HepG2 (cell line): Measurements from ENCODE around the gene RSPRY1. TPM values are rescaled to one million over a fixed set of nuclear protein-coding genes. Genes with fewer than 3 reads are reported as not detected.

Experiments used
- ATRX ChIP-seq: sonication (generic); formaldehyde crosslinking; IDR thresholded peaks from 2 replicates; pipeline ENCODE4 v1.4.0; 2020; ENCODE audit warnings: missing genetic modification reagents, borderline replicate concordance
- ERF ChIP-seq: IDR thresholded peaks from 2 replicates; pipeline ENCODE4 v1.6.1; 2018; ENCODE audit warnings: missing biosample characterization, missing genetic modification reagents
- EZH2 ChIP-seq: conservative IDR thresholded peaks from 2 replicates; pipeline ENCODE4 v1.6.1; 2012; ENCODE audit warnings: mild to moderate bottlenecking, low read depth, low read length, moderate library complexity
- GATAD1 ChIP-seq: IDR thresholded peaks from 2 replicates; pipeline ENCODE4 v1.6.1; 2016; ENCODE audit warnings: missing genetic modification reagents, missing compliant biosample characterization
- NFATC3 ChIP-seq: sonication (generic); formaldehyde crosslinking; IDR thresholded peaks from 2 replicates; pipeline ENCODE4 v1.5.1; 2020; ENCODE audit warnings: mild to moderate bottlenecking, missing genetic modification reagents
- NFE2L2 ChIP-seq: fragments of 150-350 bp; IDR thresholded peaks from 2 replicates; pipeline ENCODE4 v1.6.1; 2014; ENCODE audit warnings: low read length
- PLSCR1 ChIP-seq: sonication (generic); formaldehyde crosslinking; IDR thresholded peaks from 2 replicates; pipeline ENCODE4 v1.5.0; 2020; ENCODE audit warnings: missing genetic modification reagents, mild to moderate bottlenecking, borderline replicate concordance
- POLR2AphosphoS2 ChIP-seq: IDR thresholded peaks from 2 replicates; pipeline ENCODE4 v1.6.1; 2011; ENCODE audit warnings: low read depth, low read length, improper control_type of control experiment
- SIN3B ChIP-seq: fragments of 150-350 bp; IDR thresholded peaks from 2 replicates; pipeline ENCODE4 v1.6.1; 2014; ENCODE audit warnings: low read length
- SMAD9 ChIP-seq: sonication (generic); formaldehyde crosslinking; IDR thresholded peaks from 2 replicates; pipeline ENCODE4 v1.5.1; 2020; ENCODE audit warnings: mild to moderate bottlenecking, missing genetic modification reagents
- SNRNP70 ChIP-seq: fragments of 200-400 bp; formaldehyde crosslinking; IDR thresholded peaks from 2 replicates; pipeline ENCODE4 v1.6.1; 2017; ENCODE audit warnings: mild to moderate bottlenecking, low read depth, low read length, moderate library complexity
- SYNCRIP ChIP-seq: fragments of 200-400 bp; formaldehyde crosslinking; IDR thresholded peaks from 2 replicates; pipeline ENCODE4 v1.6.1; 2018; ENCODE audit warnings: mild to moderate bottlenecking, low read depth, low read length; ENCODE audit not compliant: insufficient read depth
- TAF15 ChIP-seq: fragments of 200-400 bp; formaldehyde crosslinking; IDR thresholded peaks from one replicate; pipeline ENCODE4 v1.6.1; 2018; ENCODE audit warnings: mild to moderate bottlenecking, low read depth, low read length; ENCODE audit not compliant: poor library complexity, severe bottlenecking
- TEAD3 ChIP-seq: optimal IDR thresholded peaks from 2 replicates; pipeline ENCODE3; 2016; ENCODE audit warnings: borderline replicate concordance
- U2AF1 ChIP-seq: fragments of 200-400 bp; formaldehyde crosslinking; optimal IDR thresholded peaks from 2 replicates; pipeline ENCODE3; 2017; ENCODE audit warnings: mild to moderate bottlenecking, low read depth, low read length
- ZNF615 ChIP-seq: sonication (generic); formaldehyde crosslinking; IDR thresholded peaks from 2 replicates; pipeline ENCODE4 v1.5.0; 2020; ENCODE audit warnings: mild to moderate bottlenecking, missing genetic modification reagents, borderline replicate concordance
- ZNF616 ChIP-seq: sonication (generic); formaldehyde crosslinking; IDR thresholded peaks from 2 replicates; pipeline ENCODE4 v1.5.0; 2020; ENCODE audit warnings: low read depth, mild to moderate bottlenecking, missing genetic modification reagents
- ZNF678 ChIP-seq: sonication (generic); formaldehyde crosslinking; IDR thresholded peaks from 2 replicates; pipeline ENCODE4 v1.4.0; 2020; ENCODE audit warnings: mild to moderate bottlenecking, missing genetic modification reagents
- polyA plus RNA-seq, 8 experiments: library from polyadenylated mRNA; depleted of rRNA in 3 of 8; stranded (reverse) in 7 of 8; unstranded in 1 of 8; fragments of >200 nt; fragmentation: Illumina TruSeq in 4 of 8; extraction: Trizol in 4 of 8; gene quantifications; 2 replicates each; pipeline versions ENCODE4 v1.2.1 to v1.2.3, GENCODE V29; 2011 to 2016; ENCODE audit warnings: low read depth in 4 of 8, missing spikeins in 1 of 8, mixed read lengths in 1 of 8; ENCODE audit not compliant: insufficient read depth in 1 of 8
- total RNA-seq, 5 experiments: library from RNA; depleted of rRNA; stranded (reverse); fragments of >200 nt; fragmentation: Illumina TruSeq; extraction: Trizol; gene quantifications; 2 replicates each; pipeline ENCODE4 v1.2.3, GENCODE V29; 2016; ENCODE audit warnings: low read depth in 1 of 5
- TF ChIP-seq, protein P1 (sequence below): sonication (generic); formaldehyde crosslinking; IDR thresholded peaks from 2 replicates; pipeline ENCODE4 v1.8.0; 2023; ENCODE audit warnings: mild to moderate bottlenecking, missing genetic modification reagents
- TF ChIP-seq, protein P2 (sequence below): sonication (generic); formaldehyde crosslinking; IDR thresholded peaks from 2 replicates; pipeline ENCODE4 v1.5.0; 2020; ENCODE audit warnings: mild to moderate bottlenecking, missing genetic modification reagents
- TF ChIP-seq, protein P3 (sequence below), 2 experiments: sonication (generic) in 1 of 2; formaldehyde crosslinking in 1 of 2; IDR thresholded peaks; 2 replicates each; pipeline versions ENCODE4 v1.4.0 to v1.6.1; 2018 to 2020; ENCODE audit warnings: missing genetic modification reagents in 2 of 2, borderline replicate concordance in 1 of 2, low read depth in 1 of 2, mild to moderate bottlenecking in 1 of 2, missing biosample characterization in 1 of 2
- TF ChIP-seq, protein P4 (sequence below): sonication (generic); formaldehyde crosslinking; conservative IDR thresholded peaks from 2 replicates; pipeline ENCODE4 v1.4.0; 2020; ENCODE audit warnings: missing genetic modification reagents

Gene RSPRY1
- total and polyA plus RNA-seq, 2 of the 13 experiments (the other 11 are each of a cell fraction or from before 2014, with no cell fraction given) = 53.4 to 61.0 TPM

GRCh38 chr16:57279780-57280638, 93.9 kb downstream of the RSPRY1 start (continued):
- TF ChIP-seq SNRNP70 (no peak), TAF15 (no peak), GATAD1 (CRISPR knock-in tag) (peak; percentile 63), SIN3B (no peak), TEAD3 (CRISPR knock-in tag) (peak; percentile 92), NFATC3 (CRISPR knock-in tag) (no peak), U2AF1 (no peak), SYNCRIP (no peak), ZNF615 (CRISPR knock-in tag) (peak; percentile 81; the same call in 1 of the 2 replicates), NFE2L2 (no peak), ERF (CRISPR knock-in tag) (peak; percentile 96), ZNF616 (no peak), ZNF678 (no peak), EZH2 (no peak), SMAD9 (CRISPR knock-in tag) (peak; percentile 55; the same call in 1 of the 2 replicates), POLR2AphosphoS2 (no peak), PLSCR1 (CRISPR knock-in tag) (no peak), ATRX (CRISPR knock-in tag) (no peak)
- TF ChIP-seq, protein P1, sequence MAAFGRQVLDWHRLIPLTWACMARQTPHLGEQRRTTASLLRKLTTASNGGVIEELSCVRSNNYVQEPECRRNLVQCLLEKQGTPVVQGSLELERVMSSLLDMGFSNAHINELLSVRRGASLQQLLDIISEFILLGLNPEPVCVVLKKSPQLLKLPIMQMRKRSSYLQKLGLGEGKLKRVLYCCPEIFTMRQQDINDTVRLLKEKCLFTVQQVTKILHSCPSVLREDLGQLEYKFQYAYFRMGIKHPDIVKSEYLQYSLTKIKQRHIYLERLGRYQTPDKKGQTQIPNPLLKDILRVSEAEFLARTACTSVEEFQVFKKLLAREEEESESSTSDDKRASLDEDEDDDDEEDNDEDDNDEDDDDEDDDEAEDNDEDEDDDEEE (CRISPR knock-in tag) = no peak
- TF ChIP-seq, protein P2, sequence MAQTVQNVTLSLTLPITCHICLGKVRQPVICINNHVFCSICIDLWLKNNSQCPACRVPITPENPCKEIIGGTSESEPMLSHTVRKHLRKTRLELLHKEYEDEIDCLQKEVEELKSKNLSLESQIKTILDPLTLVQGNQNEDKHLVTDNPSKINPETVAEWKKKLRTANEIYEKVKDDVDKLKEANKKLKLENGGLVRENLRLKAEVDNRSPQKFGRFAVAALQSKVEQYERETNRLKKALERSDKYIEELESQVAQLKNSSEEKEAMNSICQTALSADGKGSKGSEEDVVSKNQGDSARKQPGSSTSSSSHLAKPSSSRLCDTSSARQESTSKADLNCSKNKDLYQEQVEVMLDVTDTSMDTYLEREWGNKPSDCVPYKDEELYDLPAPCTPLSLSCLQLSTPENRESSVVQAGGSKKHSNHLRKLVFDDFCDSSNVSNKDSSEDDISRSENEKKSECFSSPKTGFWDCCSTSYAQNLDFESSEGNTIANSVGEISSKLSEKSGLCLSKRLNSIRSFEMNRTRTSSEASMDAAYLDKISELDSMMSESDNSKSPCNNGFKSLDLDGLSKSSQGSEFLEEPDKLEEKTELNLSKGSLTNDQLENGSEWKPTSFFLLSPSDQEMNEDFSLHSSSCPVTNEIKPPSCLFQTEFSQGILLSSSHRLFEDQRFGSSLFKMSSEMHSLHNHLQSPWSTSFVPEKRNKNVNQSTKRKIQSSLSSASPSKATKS (CRISPR knock-in tag) = peak; percentile 23; the same call in 1 of the 2 replicates
- TF ChIP-seq, protein P3, sequence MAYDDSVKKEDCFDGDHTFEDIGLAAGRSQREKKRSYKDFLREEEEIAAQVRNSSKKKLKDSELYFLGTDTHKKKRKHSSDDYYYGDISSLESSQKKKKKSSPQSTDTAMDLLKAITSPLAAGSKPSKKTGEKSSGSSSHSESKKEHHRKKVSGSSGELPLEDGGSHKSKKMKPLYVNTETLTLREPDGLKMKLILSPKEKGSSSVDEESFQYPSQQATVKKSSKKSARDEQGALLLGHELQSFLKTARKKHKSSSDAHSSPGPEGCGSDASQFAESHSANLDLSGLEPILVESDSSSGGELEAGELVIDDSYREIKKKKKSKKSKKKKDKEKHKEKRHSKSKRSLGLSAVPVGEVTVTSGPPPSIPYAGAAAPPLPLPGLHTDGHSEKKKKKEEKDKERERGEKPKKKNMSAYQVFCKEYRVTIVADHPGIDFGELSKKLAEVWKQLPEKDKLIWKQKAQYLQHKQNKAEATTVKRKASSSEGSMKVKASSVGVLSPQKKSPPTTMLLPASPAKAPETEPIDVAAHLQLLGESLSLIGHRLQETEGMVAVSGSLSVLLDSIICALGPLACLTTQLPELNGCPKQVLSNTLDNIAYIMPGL (CRISPR knock-in tag; IDR thresholded peaks at IDR 0.05; ENCODE audit: borderline replicate concordance in 1 of 2, low read depth in 1 of 2) = peak; percentile 78 to 91
- TF ChIP-seq, protein P4, sequence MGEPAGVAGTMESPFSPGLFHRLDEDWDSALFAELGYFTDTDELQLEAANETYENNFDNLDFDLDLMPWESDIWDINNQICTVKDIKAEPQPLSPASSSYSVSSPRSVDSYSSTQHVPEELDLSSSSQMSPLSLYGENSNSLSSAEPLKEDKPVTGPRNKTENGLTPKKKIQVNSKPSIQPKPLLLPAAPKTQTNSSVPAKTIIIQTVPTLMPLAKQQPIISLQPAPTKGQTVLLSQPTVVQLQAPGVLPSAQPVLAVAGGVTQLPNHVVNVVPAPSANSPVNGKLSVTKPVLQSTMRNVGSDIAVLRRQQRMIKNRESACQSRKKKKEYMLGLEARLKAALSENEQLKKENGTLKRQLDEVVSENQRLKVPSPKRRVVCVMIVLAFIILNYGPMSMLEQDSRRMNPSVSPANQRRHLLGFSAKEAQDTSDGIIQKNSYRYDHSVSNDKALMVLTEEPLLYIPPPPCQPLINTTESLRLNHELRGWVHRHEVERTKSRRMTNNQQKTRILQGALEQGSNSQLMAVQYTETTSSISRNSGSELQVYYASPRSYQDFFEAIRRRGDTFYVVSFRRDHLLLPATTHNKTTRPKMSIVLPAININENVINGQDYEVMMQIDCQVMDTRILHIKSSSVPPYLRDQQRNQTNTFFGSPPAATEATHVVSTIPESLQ (CRISPR knock-in tag) = no peak
